D341Med (cell line): ENCODE results near the gene SHLD2.
"Not testable (repeated sequence)": the region's sequence is repeated elsewhere in the genome, so short reads cannot be mapped to it uniquely, and the experiment has no call there.

Experiments used
- DNase-seq: peaks from one replicate; pipeline ENCODE4 v3.0.0; 2012; ENCODE audit warnings: low spot score

Gene SHLD2

DNA sequence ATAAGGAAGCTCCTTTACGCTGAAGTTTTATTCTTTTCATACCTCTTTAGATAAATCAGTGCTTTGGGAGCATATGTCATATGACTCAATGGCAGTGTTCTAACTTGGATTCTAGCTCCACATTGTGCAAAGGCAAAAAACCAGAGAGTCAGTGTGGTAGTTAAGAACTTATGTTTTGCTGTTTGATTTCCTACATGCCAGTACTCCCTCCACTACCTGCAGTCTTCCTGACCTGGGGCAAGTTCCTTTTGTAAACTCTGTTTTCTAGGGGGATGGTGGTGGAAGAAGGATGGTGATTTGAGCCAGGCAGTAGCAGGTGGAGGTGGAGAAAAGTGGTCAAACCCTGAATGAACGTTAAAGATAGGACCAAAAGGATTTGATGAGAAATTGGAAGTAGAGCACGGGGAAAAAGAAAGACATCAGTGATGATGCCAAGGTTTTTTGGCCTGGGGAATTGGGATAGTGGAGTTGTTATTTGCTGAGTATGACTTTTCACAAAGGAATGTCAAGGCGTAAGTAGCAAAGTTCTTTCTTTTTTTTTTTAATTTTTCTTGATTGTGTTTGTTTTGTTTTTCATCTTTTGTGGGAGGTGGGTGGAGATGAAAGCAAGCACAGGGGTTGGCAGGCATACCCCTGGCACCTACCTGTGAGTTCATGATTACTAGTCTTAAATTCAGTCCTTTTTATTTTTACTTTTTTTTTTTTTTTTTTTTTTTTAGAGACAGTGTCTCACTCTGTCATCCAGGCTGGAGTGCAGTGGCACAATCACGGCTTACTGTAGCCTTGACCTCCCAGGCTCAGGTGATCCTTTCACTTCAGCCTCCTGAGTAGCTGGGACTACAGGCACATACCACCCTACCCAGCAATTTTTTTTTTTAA, 47.5 kb downstream of the SHLD2 start:
- DNase-seq: not testable (repeated sequence)

- not testable (repeated sequence) for DNase-seq
These were observed 48.1 kb downstream of the SHLD2 start for GRCh38 chr10:87143109-87143418.

DNA sequence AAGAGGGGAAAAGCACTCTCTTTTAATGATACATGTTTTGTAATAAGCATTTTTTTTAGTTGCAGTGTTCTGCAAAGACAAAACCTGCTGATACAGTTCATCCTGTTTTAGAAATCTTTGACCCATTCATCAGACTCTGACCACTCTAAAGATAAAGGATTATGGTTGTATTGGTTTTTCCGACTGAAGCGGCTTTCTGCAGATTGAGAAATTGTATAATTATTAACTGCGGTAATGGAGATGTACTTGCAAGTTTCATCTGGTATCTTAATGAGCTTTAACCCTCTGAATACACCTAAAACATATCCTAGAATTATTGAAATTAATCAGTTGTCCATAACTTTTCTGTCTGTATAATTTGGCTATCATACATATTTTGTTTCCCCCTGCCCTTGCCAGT, 50.6 kb downstream of the SHLD2 start:
- DNase-seq: not testable (repeated sequence)

GRCh38 chr10:87149020-87149609, 54.1 kb downstream of the SHLD2 start:
- DNase-seq: not testable (repeated sequence)

- DNase-seq: not testable (repeated sequence)
These were observed 56.5 kb downstream of the SHLD2 start for GRCh38 chr10:87151516-87151915.

DNA sequence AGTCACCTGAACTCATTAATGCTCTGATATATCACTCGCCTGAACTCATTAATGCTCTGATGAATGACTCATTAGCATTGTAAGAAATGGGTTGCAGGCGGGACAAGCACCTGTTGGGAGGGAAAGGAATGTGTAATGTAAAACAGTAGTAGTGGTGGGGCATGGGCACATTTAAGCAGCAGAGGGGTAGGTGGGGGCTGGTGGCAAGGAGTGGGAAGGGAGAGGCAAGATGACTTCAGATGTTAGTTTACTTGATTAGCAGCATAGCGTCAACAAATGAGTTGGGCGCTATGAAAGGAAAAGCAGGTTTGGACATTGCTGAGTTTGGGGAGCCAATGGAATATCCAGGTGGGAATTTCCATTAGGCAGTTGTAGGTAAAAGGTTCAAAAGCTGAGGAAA, 61.8 kb downstream of the SHLD2 start:
- not testable (repeated sequence) for DNase-seq

DNA sequence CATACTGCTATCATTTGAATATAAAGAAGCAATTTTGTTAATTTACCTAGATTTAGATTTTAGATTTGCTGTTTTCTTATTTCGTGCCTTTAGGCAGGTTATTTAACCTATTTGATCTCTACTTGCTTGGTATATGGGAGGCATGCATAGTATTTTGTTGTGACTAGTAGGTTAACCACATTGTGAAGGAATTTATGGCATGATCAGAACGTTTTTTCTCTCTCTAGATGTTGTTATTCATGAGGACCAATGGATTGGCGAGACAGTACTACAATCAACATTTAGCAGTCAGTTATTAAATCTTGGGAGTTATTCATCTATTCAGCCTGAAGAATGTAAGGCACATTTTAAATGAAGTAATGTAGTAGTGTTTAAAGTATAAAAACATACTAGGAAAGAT, 62.8 kb downstream of the SHLD2 start:
- not testable (repeated sequence) for DNase-seq

DNA sequence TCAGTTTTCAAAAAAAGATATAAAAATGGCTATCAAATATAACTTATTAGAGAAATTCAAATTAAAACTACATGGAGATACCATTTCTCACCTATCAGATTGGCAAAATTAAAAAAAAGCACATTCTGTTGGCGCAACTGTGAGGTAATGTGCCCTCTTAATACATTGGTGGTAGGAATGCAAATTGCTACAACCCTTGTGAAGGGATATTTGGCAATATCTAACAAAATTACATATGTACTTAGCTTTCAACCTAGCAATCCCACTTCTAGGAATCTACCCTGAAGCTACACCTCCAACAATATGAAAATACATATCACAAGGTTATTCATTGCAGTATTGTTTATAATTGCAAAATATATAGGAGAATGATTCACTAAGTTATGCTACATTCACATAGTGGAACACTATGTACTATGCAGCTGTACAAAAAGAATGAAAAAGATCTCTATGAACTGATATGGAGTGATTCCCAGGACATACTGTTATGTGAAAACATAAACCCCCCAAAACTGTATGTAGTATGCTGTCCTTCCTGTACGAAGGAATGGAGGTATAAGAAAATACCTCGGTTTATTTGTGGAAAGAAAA, 67.8 kb downstream of the SHLD2 start:
- DNase-seq: not testable (repeated sequence)

- not testable (repeated sequence) for DNase-seq
These were observed 68.4 kb downstream of the SHLD2 start for GRCh38 chr10:87163414-87163813.

DNA sequence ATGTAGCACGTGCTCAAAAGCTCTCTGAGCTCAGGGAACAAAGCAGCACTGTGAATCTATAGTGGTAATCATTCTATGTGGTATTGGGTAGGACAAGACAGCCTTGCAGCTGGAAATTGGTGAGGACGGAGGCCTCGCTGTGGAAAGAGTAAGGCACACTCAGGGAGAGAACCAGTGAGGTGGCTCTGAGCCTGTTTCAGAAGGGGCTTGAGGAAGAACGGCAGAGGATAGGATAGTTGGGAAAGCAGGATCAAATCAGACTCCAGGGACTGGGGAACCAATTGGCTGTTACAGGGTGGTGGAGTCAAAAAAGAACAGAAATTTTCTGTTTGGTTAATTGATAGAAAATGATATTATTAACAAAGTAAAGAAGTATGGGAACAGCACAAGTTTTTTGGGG, 74.9 kb downstream of the SHLD2 start:
- not testable (repeated sequence) for DNase-seq

- not testable (repeated sequence) for DNase-seq
These were observed 75.7 kb downstream of the SHLD2 start for GRCh38 chr10:87170705-87171104.

- DNase-seq: not testable (repeated sequence)
These were observed 76.7 kb downstream of the SHLD2 start for GRCh38 chr10:87171670-87172069.

DNA sequence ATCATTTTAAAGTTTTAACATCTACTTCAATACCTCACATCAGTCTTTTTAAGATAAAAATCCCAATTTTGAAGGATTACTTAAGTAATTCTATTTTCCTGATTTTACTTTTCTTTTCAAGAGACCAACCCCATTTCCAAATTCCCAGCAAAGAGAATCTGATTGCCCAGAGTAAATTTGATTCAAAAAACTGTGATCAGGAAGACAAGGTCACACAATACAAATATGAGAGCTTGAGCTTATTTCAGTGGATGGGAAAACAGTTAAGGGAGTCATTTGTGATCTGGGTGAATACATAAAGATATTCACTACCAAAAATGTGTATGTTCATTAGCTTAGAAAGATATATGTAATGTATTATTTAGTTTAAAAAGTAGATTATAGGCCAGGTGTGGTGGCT, 77.2 kb downstream of the SHLD2 start:
- DNase-seq: not testable (repeated sequence)

DNA sequence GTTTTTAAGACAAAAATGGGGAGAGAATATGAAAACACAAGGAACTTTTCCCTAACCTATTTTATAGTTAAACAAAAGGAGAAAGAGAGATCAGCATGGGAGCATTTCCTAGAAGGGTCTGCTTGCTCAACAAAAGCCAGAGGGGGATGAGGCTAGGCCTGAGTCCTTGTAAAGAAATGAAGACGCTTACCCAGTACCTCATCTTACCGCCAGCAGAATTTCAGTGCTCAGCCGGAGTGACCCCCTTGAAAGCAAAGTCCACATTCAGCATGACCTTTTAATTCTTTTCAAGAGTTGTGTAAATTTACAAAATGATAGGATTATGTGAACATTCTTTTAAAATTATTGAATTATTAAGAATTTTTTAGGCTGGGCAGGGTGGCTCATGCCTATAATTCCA, 82.6 kb downstream of the SHLD2 start:
- not testable (repeated sequence) for DNase-seq

DNA sequence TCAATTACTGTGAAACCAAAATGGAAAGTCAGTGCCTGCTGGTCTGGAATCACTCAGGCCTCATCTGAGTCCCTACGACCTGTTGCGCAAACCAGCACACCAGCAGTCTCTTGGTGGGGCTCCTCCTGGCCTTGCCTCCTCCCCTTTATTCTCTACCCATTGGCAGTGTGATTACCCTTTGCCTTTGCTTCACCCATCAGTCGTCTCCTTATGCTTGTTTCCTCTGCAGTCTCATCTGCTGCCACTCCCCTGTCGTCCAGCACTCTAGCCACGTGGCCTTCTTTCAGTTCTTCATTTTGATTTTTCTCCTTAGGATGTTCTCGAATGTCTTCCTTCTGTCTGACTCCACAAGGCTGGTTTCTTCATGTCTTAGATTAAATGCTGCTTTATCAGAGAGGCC, 89.4 kb downstream of the SHLD2 start:
- not testable (repeated sequence) for DNase-seq

DNA sequence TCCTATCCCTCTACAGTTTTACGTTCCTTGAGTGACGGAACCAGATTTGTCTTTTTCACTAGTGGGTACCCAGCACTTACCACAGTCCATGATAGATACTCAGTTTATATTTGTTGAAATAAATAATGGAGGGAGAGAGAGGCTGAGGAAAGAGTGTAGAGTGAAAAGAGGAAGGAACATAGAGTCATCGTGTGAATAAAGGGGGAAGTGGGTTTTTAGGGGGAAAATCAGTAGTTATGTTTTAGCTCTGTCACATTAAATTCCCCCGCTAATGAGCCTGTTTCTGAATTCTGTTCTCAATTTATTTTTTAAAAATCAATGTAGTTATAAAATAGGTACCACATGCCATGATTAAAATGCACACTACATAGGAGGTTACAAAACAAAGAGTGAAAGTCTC, 91.0 kb downstream of the SHLD2 start:
- DNase-seq: not testable (repeated sequence)

- not testable (repeated sequence) for DNase-seq
These were observed 92.6 kb downstream of the SHLD2 start for GRCh38 chr10:87187573-87187972.

GRCh38 chr10:87191841-87192240, 96.8 kb downstream of the SHLD2 start:
- not testable (repeated sequence) for DNase-seq

DNA sequence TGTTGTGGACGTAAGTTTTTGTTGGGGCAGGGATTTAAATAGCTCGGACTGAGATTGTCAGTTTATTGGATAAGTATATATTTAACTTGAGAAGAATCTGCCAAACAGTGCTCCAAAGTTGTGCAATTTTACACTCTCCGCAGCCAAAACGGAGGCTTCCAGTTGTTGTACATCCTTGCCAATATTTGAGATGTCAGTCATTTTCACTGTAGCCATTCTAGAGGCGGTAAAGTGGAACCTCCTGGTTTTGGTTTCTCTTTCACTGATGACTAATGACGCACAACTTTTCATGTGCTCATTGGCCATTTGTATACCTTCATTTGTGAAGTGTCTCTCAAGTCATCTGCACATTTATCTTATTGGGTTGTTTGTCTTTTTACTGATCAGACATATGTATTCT, 105.9 kb downstream of the SHLD2 start:
- DNase-seq: not testable (repeated sequence)

- DNase-seq: not testable (repeated sequence)
These were observed 109.8 kb downstream of the SHLD2 start for GRCh38 chr10:87204801-87205200.

- not testable (repeated sequence) for DNase-seq
These were observed 111.9 kb downstream of the SHLD2 start for GRCh38 chr10:87206922-87207321.

GRCh38 chr10:87210309-87210708, 115.3 kb downstream of the SHLD2 start:
- DNase-seq: not testable (repeated sequence)

DNA sequence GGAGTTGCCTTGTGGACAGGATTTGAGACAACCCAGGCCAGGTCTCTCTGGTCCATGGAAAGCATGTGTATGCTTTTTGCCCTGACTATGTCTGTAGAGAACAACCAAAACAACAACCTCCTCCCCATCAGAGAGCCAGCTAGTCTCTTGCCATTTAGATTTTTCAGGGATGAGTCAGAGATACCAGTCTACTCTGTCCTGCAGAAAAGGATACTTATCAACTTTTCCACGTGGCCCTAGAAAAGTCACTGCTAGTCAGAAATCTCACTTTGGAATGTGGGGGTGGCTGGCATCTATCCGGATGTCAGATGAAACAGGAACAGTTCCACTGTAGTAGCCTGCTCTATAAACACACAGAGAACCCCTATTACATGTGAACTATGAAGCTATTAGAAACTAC, 116.8 kb downstream of the SHLD2 start:
- DNase-seq: not testable (repeated sequence)
